Ishikawa (cell line): ENCODE measurements around the gene ADM.

ENCODE experiments used
- CEBPB ChIP-seq: IDR thresholded peaks from 2 replicates; pipeline ENCODE4 v1.6.1; 2012
- CREB1 ChIP-seq: IDR thresholded peaks from 2 replicates; pipeline ENCODE4 v1.6.1; 2012; ENCODE audit warnings: low read depth
- MAX ChIP-seq: IDR thresholded peaks from 2 replicates; pipeline ENCODE4 v1.6.1; 2012
- NFIC ChIP-seq: IDR thresholded peaks from 2 replicates; pipeline ENCODE4 v1.6.1; 2012
- RAD21 ChIP-seq: IDR thresholded peaks from 2 replicates; pipeline ENCODE4 v1.6.1; 2012; ENCODE audit warnings: low read depth
- REST ChIP-seq: IDR thresholded peaks from 2 replicates; pipeline ENCODE4 v1.6.1; 2012; ENCODE audit warnings: low read depth, mild to moderate bottlenecking
- ZBTB7A ChIP-seq: IDR thresholded peaks from 2 replicates; pipeline ENCODE4 v1.6.1; 2012; ENCODE audit warnings: low read depth

GRCh38 chr11:10351435-10351764, 46.5 kb downstream of the ADM start:
- TF ChIP-seq RAD21: no peak
- TF ChIP-seq MAX: no peak
- no peak for TF ChIP-seq CEBPB
- no peak for TF ChIP-seq REST
- no peak for TF ChIP-seq NFIC
- no peak for TF ChIP-seq CREB1
- TF ChIP-seq ZBTB7A: no peak
